ENCODE results near the gene ZNF512B. TPM values are rescaled to one million over a fixed set of nuclear protein-coding genes. Genes with fewer than 3 reads are reported as not detected.
A peak's percentile ranks its signal among the peaks of the same experiment; 100 is the strongest.

ZNF512B gene
- total RNA-seq, 4 donors from 2014 or later = 5.7 to 10.9 (median 8.8) TPM

GRCh38 chr20:63974402-63975200 is 4.9 kb upstream of the ZNF512B start:
- Histone ChIP-seq H3K4me1 (peaks cover 0 to 24% of the 10 kb centered on the region in 2 donors), H3K27me3 (peaks cover 0 to 13% (median 7%) of the 10 kb centered on the region in 3 donors), H3K9me3 (no peaks in the 10 kb centered on the region), H3K4me3 (no peak overlapping the region), H3K36me3 (no peaks in the 10 kb centered on the region), H3K27ac (no peak overlapping the region)
- no peak for TF ChIP-seq POLR2A (IDR thresholded peaks at IDR 0.05)
- no peak for TF ChIP-seq CTCF (IDR thresholded peaks at IDR 0.05 in 4 of 5, conservative IDR thresholded peaks at IDR 0.05 in 1 of 5)
- in situ Hi-C loops (cut with MboI; ENCODE audit: low sequenced_read_pairs in 4 of 4) = loop anchor here in 1 of 4 donors (10.0 kb wide), 1 partner anchor 190 kb away; no protein-coding TSS in a partner anchor
- DNase-seq (no peak), ATAC-seq (no peak)
- intact Hi-C loops (cut with DNase I; ENCODE audit: low total_unique reads) = loop anchor here (1.0 kb wide), 2 partner anchors 65 to 436 kb away; no protein-coding TSS in a partner anchor

- Histone ChIP-seq H3K27me3 (peaks cover 0 to 8% (median 4%) of the 10 kb centered on the region in 3 donors), H3K4me1 (peaks cover 4 to 26% of the 10 kb centered on the region in 2 donors), H3K27ac (peak overlapping the region; percentile 59 to 71 (median 62)), H3K4me3 (peak overlapping the region; percentile 39 to 53 (median 46)), H3K36me3 (no peaks in the 10 kb centered on the region), H3K9me3 (no peaks in the 10 kb centered on the region)
- DNase-seq (peak; percentile 69 to 76), ATAC-seq (peak; percentile 73 to 74)
- in situ Hi-C loops (cut with MboI; ENCODE audit: low sequenced_read_pairs in 4 of 4) = loop anchor here in 1 of 4 donors (10.0 kb wide), 1 partner anchor 189 kb away; no protein-coding TSS in a partner anchor
- TF ChIP-seq POLR2A (IDR thresholded peaks at IDR 0.05) (peak in 1 of 2 donors; percentile 35), CTCF (IDR thresholded peaks at IDR 0.05 in 4 of 5, conservative IDR thresholded peaks at IDR 0.05 in 1 of 5) (peak; percentile 96 to 100 (median 97))
- intact Hi-C loops (cut with DNase I; ENCODE audit: low total_unique reads) = loop anchor here (1.0 kb wide), 3 partner anchors 65 to 436 kb away; no protein-coding TSS in a partner anchor
These were observed 4.1 kb upstream of the ZNF512B start for GRCh38 chr20:63973636-63974401.

- in situ Hi-C loops (cut with MboI; ENCODE audit: low sequenced_read_pairs in 4 of 4) = loop anchor here in 1 of 4 donors (10.0 kb wide), 1 partner anchor 188 kb away; no protein-coding TSS in a partner anchor
- no peak for ATAC-seq
These were observed 3.4 kb upstream of the ZNF512B start for GRCh38 chr20:63973160-63973479.

More at GRCh38 chr20:63973160-63973479, 3.4 kb upstream of the ZNF512B start:
- Histone ChIP-seq H3K4me3 (peak overlapping the region in 1 of 4 donors; percentile 47), H3K4me1 (peaks cover 9 to 24% of the 10 kb centered on the region in 2 donors), H3K9me3 (no peaks in the 10 kb centered on the region), H3K27me3 (peaks cover 0 to under 1% (median 0%) of the 10 kb centered on the region in 3 donors), H3K36me3 (no peaks in the 10 kb centered on the region), H3K27ac (peak overlapping the region in 2 of 4 donors; percentile 59 to 71)
- TF ChIP-seq POLR2A (IDR thresholded peaks at IDR 0.05) = no peak
- TF ChIP-seq CTCF (IDR thresholded peaks at IDR 0.05 in 4 of 5, conservative IDR thresholded peaks at IDR 0.05 in 1 of 5) = no peak
- DNase-seq = no peak
- intact Hi-C loops (cut with DNase I; ENCODE audit: low total_unique reads) = loop anchor here (1.0 kb wide), 1 partner anchor 187 kb away; no protein-coding TSS in a partner anchor
